Suprapubic skin (tissue), 4 donors: ENCODE results near the gene ERG. TPM values are rescaled to one million over a fixed set of nuclear protein-coding genes. Genes with fewer than 3 reads are reported as not detected.

Source experiments
- DNase-seq, 2 donors: peaks; one replicate each; pipeline ENCODE4 v3.0.0-alpha.2; 2019; ENCODE audit warnings: low spot score in 2 of 2
- H3K27ac ChIP-seq: fragments of 200-600 bp; sonication (generic); one replicate; pipeline ENCODE4 v1.5.1; 2019
- H3K27me3 ChIP-seq: fragments of 200-600 bp; sonication (generic); one replicate; pipeline ENCODE4 v1.5.1; 2019
- H3K36me3 ChIP-seq: fragments of 200-600 bp; sonication (generic); one replicate; pipeline ENCODE4 v1.5.1; 2019
- H3K4me1 ChIP-seq: fragments of 200-600 bp; sonication (generic); one replicate; pipeline ENCODE4 v1.5.1; 2019
- H3K4me3 ChIP-seq: fragments of 200-600 bp; sonication (generic); one replicate; pipeline ENCODE4 v1.5.1; 2019; ENCODE audit warnings: mild to moderate bottlenecking
- H3K9me3 ChIP-seq: fragments of 200-600 bp; sonication (generic); one replicate; pipeline ENCODE4 v1.5.1; 2019
- CTCF ChIP-seq, 2 donors: fragments of 200-600 bp in 1 of 2; fragments of 450-650 bp in 1 of 2; sonication (generic) in 1 of 2; IDR thresholded peaks; one replicate each; pipeline ENCODE4 v1.5.1; 2016 to 2019; ENCODE audit warnings: antibody characterized with exemption in 2 of 2, mild to moderate bottlenecking in 1 of 2, moderate library complexity in 1 of 2
- EP300 ChIP-seq: sonication (generic); formaldehyde crosslinking; IDR thresholded peaks from one replicate; pipeline ENCODE4 v1.6.1; 2017; ENCODE audit warnings: antibody characterized with exemption
- POLR2A ChIP-seq, 2 donors: fragments of 450-650 bp; IDR thresholded peaks; one replicate each; pipeline ENCODE4 v1.6.1; 2017; ENCODE audit warnings: antibody characterized with exemption in 2 of 2, mild to moderate bottlenecking in 2 of 2, moderate library complexity in 2 of 2
- POLR2AphosphoS5 ChIP-seq, 3 donors: sonication (generic); formaldehyde crosslinking; IDR thresholded peaks; one replicate each; pipeline ENCODE4 v1.6.1; 2017; ENCODE audit warnings: antibody characterized with exemption in 3 of 3
- WGBS: methylation state at CpG from one replicate; pipeline ENCODE4 v1.1.5; 2018; 5-methylcytosine and 5-hydroxymethylcytosine counted together
- total RNA-seq, 4 donors: library from RNA; depleted of rRNA; stranded (reverse); fragments of >200 nt; gene quantifications; one replicate each; pipeline ENCODE4 v1.1.0, GENCODE V29; 2016

The ERG gene
- total RNA-seq, 4 donors from 2014 or later, result 3.3 to 10.1 (median 6.3) TPM

- H3K27me3 ChIP-seq, result no peaks in the 10 kb centered on the region
- no peaks in the 10 kb centered on the region for H3K9me3 ChIP-seq
- H3K4me3 ChIP-seq, result peak overlapping the region; percentile 13
- DNase-seq, result no peak
- WGBS, result 47% methylated on average over 8 of the region's 8 CpGs
- TF ChIP-seq POLR2A (IDR thresholded peaks at IDR 0.05) (no peak), EP300 (no peak), POLR2AphosphoS5 (IDR thresholded peaks at IDR 0.05) (no peak), CTCF (IDR thresholded peaks at IDR 0.05) (no peak)
- no peaks in the 10 kb centered on the region for H3K36me3 ChIP-seq
- H3K27ac ChIP-seq, result no peak overlapping the region
- H3K4me1 ChIP-seq, result peaks cover 10% of the 10 kb centered on the region
Measured at GRCh38 chr21:38434913-38435533, 63.3 kb downstream of the ERG start.

GRCh38 chr21:38433471-38433870 lies 64.8 kb downstream of the ERG start:
- Histone ChIP-seq H3K4me3 (no peak overlapping the region), H3K36me3 (no peaks in the 10 kb centered on the region), H3K9me3 (no peaks in the 10 kb centered on the region), H3K27me3 (no peaks in the 10 kb centered on the region), H3K4me1 (peaks cover 10% of the 10 kb centered on the region), H3K27ac (no peak overlapping the region)
- 86% methylated on average over 8 of the region's 8 CpGs for WGBS
- TF ChIP-seq CTCF (IDR thresholded peaks at IDR 0.05) (no peak), POLR2A (IDR thresholded peaks at IDR 0.05) (no peak), EP300 (no peak), POLR2AphosphoS5 (IDR thresholded peaks at IDR 0.05) (no peak)
- no peak for DNase-seq

GRCh38 chr21:38430401-38430984 lies 67.8 kb downstream of the ERG start:
- Histone ChIP-seq H3K27me3 (no peaks in the 10 kb centered on the region), H3K27ac (no peak overlapping the region), H3K9me3 (no peaks in the 10 kb centered on the region), H3K4me1 (peaks cover 7% of the 10 kb centered on the region), H3K36me3 (no peaks in the 10 kb centered on the region), H3K4me3 (no peak overlapping the region)
- DNase-seq, result no peak
- no peak for TF ChIP-seq EP300
- no peak for TF ChIP-seq POLR2A (IDR thresholded peaks at IDR 0.05)
- TF ChIP-seq CTCF (IDR thresholded peaks at IDR 0.05), result no peak
- no peak for TF ChIP-seq POLR2AphosphoS5 (IDR thresholded peaks at IDR 0.05)

GRCh38 chr21:38429011-38429410 lies 69.3 kb downstream of the ERG start:
- Histone ChIP-seq H3K9me3 (no peaks in the 10 kb centered on the region), H3K4me3 (no peak overlapping the region), H3K27me3 (no peaks in the 10 kb centered on the region), H3K36me3 (no peaks in the 10 kb centered on the region), H3K4me1 (no peaks in the 10 kb centered on the region), H3K27ac (no peak overlapping the region)
- TF ChIP-seq POLR2AphosphoS5 (IDR thresholded peaks at IDR 0.05) (no peak), EP300 (no peak), CTCF (IDR thresholded peaks at IDR 0.05) (no peak), POLR2A (IDR thresholded peaks at IDR 0.05) (no peak)
- 99% methylated on average over 2 of the region's 2 CpGs for WGBS
- DNase-seq, result no peak

- Histone ChIP-seq H3K27me3 (no peaks in the 10 kb centered on the region), H3K9me3 (no peaks in the 10 kb centered on the region), H3K4me1 (no peaks in the 10 kb centered on the region), H3K27ac (no peak overlapping the region), H3K36me3 (no peaks in the 10 kb centered on the region), H3K4me3 (no peak overlapping the region)
- WGBS, result 84% methylated on average over 7 of the region's 7 CpGs
- no peak for DNase-seq
- TF ChIP-seq CTCF (IDR thresholded peaks at IDR 0.05), result no peak
- no peak for TF ChIP-seq EP300
- TF ChIP-seq POLR2A (IDR thresholded peaks at IDR 0.05), result no peak
- TF ChIP-seq POLR2AphosphoS5 (IDR thresholded peaks at IDR 0.05), result no peak
Measured at GRCh38 chr21:38428211-38428610, 70.1 kb downstream of the ERG start.
